HepG2 (cell line): ENCODE measurements around the gene RPP25L. TPM values are rescaled to one million over a fixed set of nuclear protein-coding genes. Genes with fewer than 3 reads are reported as not detected.

Experiments
- CCDC6 ChIP-seq: sonication (generic); formaldehyde crosslinking; IDR thresholded peaks from 2 replicates; pipeline ENCODE4 v1.8.1; 2022; ENCODE audit warnings: mild to moderate bottlenecking, missing genetic modification reagents, moderate library complexity
- CEBPB ChIP-seq: IDR thresholded peaks from 2 replicates; pipeline ENCODE4 v1.6.1; 2011; ENCODE audit warnings: low read depth, low read length, improper control_type of control experiment, borderline replicate concordance
- CEBPG ChIP-seq: IDR thresholded peaks from 2 replicates; pipeline ENCODE4 v1.6.1; 2016
- MTF2 ChIP-seq: sonication (generic); formaldehyde crosslinking; IDR thresholded peaks from 2 replicates; pipeline ENCODE4 v1.5.0; 2020; ENCODE audit warnings: missing genetic modification reagents, borderline replicate concordance
- NR2C2 ChIP-seq: sonication (generic); formaldehyde crosslinking; IDR thresholded peaks from 2 replicates; pipeline ENCODE4 v1.4.0; 2020; ENCODE audit warnings: missing genetic modification reagents, mild to moderate bottlenecking, moderate library complexity, borderline replicate concordance
- ONECUT2 ChIP-seq: sonication (generic); formaldehyde crosslinking; IDR thresholded peaks from 2 replicates; pipeline ENCODE4 v1.4.0; 2020; ENCODE audit warnings: missing genetic modification reagents
- PHB2 ChIP-seq: fragments of 450-650 bp; IDR thresholded peaks from 2 replicates; pipeline ENCODE4 v1.6.1; 2018; ENCODE audit not compliant: partially characterized antibody
- PITX1 ChIP-seq: sonication (generic); formaldehyde crosslinking; IDR thresholded peaks from 2 replicates; pipeline ENCODE4 v1.5.1; 2020; ENCODE audit warnings: mild to moderate bottlenecking, missing genetic modification reagents
- PPARG ChIP-seq: conservative IDR thresholded peaks from 2 replicates; pipeline ENCODE4 v1.6.1; 2016; ENCODE audit warnings: missing biosample characterization, missing genetic modification reagents
- REST ChIP-seq, 2 experiments: IDR thresholded peaks; 2 replicates each; pipeline ENCODE4 v1.6.1; 2011 to 2012; ENCODE audit warnings: low read length in 2 of 2, borderline replicate concordance in 1 of 2, low read depth in 1 of 2, mild to moderate bottlenecking in 1 of 2, moderate library complexity in 1 of 2
- RFX3 ChIP-seq: IDR thresholded peaks from 2 replicates; pipeline ENCODE4 v1.6.1; 2016; ENCODE audit warnings: missing biosample characterization, missing genetic modification reagents
- SMAD1 ChIP-seq: sonication (generic); formaldehyde crosslinking; IDR thresholded peaks from 2 replicates; pipeline ENCODE4 v1.4.0; 2020; ENCODE audit warnings: missing genetic modification reagents, low read depth, mild to moderate bottlenecking, borderline replicate concordance
- SMAD3 ChIP-seq: sonication (generic); formaldehyde crosslinking; IDR thresholded peaks from 2 replicates; pipeline ENCODE4 v1.4.0; 2020; ENCODE audit warnings: missing genetic modification reagents
- SMC3 ChIP-seq: IDR thresholded peaks from 2 replicates; pipeline ENCODE4 v1.6.1; 2011; ENCODE audit warnings: low read length, improper control_type of control experiment
- ZFY ChIP-seq: sonication (generic); formaldehyde crosslinking; IDR thresholded peaks from 2 replicates; pipeline ENCODE4 v1.4.0; 2020; ENCODE audit warnings: missing genetic modification reagents
- ZNF792 ChIP-seq: IDR thresholded peaks from 2 replicates; pipeline ENCODE4 v1.6.1; 2016
- polyA plus RNA-seq, 8 experiments: library from polyadenylated mRNA; depleted of rRNA in 3 of 8; stranded (reverse) in 7 of 8; unstranded in 1 of 8; fragments of >200 nt; fragmentation: Illumina TruSeq in 4 of 8; extraction: Trizol in 4 of 8; gene quantifications; 2 replicates each; pipeline versions ENCODE4 v1.2.1 to v1.2.3, GENCODE V29; 2011 to 2016; ENCODE audit warnings: low read depth in 4 of 8, missing spikeins in 1 of 8, mixed read lengths in 1 of 8; ENCODE audit not compliant: insufficient read depth in 1 of 8
- total RNA-seq, 5 experiments: library from RNA; depleted of rRNA; stranded (reverse); fragments of >200 nt; fragmentation: Illumina TruSeq; extraction: Trizol; gene quantifications; 2 replicates each; pipeline ENCODE4 v1.2.3, GENCODE V29; 2016; ENCODE audit warnings: low read depth in 1 of 5

Gene RPP25L
- total and polyA plus RNA-seq, 2 of the 13 experiments (the other 11 are each of a cell fraction or from before 2014, with no cell fraction given), result 24.5 to 27.3 TPM

- no peak for TF ChIP-seq ONECUT2 (CRISPR knock-in tag)
- TF ChIP-seq SMAD1 (CRISPR knock-in tag), result no peak
- TF ChIP-seq CEBPG (CRISPR knock-in tag), result peak; percentile 93
- no peak for TF ChIP-seq ZNF792
- TF ChIP-seq RFX3 (CRISPR knock-in tag), result no peak
- peak; percentile 57; the same call in 1 of the 2 replicates for TF ChIP-seq CCDC6 (CRISPR knock-in tag)
- TF ChIP-seq PPARG, result peak; percentile 99
- peak; percentile 20 for TF ChIP-seq SMC3
- no peak; the same call in 1 of the 2 replicates for TF ChIP-seq ZFY (CRISPR knock-in tag)
- TF ChIP-seq SMAD3, result peak; percentile 60; the same call in 1 of the 2 replicates
- peak; percentile 54; the same call in 1 of the 2 replicates for TF ChIP-seq PITX1 (CRISPR knock-in tag)
- TF ChIP-seq PHB2, result no peak
- TF ChIP-seq CEBPB, result peak; percentile 97
- TF ChIP-seq MTF2 (CRISPR knock-in tag), result no peak
- TF ChIP-seq REST (IDR thresholded peaks at IDR 0.05; ENCODE audit: borderline replicate concordance in 1 of 2, low read depth in 1 of 2, low read length in 2 of 2), result peak in 1 of 2 experiments; percentile 57; a peak in 1 of 4 replicates
- peak; percentile 92 for TF ChIP-seq NR2C2 (CRISPR knock-in tag)
Observed at GRCh38 chr9:34644766-34645314, 32.9 kb upstream of the RPP25L start (continued).
